ENCODE data around the gene CFAP100.

DNA sequence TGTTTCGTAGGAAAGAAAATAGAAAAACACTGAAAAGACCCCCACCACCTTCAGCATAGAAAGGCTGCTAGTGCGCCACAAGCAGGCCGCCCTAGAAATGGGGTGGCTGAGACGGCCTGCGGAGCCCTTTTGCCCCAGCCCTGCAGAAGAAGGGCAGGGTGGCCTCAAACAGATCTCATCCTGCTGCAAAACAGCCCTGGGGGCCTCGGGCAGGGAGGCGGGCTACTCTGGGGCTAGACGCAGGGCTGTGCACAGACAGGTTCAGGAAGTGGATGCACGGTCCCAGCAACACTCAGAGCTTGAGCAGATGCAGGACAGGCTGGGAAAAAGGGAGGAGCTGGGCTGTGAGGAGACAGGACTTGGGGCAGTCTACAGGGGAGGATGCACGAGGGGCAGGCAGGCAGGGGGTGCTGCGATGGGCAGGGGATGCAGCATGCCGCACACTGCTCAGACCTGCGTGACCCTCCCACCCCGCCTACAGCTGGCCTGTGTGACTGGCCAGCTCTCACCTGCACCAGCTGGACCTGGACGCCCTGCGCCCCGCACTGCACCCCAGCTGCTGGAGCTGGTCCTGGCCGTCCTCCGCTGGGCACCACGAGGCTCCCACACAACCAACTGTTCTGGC is 46.7 kb downstream of the CFAP100 start:
- TF ChIP-seq, protein P1, sequence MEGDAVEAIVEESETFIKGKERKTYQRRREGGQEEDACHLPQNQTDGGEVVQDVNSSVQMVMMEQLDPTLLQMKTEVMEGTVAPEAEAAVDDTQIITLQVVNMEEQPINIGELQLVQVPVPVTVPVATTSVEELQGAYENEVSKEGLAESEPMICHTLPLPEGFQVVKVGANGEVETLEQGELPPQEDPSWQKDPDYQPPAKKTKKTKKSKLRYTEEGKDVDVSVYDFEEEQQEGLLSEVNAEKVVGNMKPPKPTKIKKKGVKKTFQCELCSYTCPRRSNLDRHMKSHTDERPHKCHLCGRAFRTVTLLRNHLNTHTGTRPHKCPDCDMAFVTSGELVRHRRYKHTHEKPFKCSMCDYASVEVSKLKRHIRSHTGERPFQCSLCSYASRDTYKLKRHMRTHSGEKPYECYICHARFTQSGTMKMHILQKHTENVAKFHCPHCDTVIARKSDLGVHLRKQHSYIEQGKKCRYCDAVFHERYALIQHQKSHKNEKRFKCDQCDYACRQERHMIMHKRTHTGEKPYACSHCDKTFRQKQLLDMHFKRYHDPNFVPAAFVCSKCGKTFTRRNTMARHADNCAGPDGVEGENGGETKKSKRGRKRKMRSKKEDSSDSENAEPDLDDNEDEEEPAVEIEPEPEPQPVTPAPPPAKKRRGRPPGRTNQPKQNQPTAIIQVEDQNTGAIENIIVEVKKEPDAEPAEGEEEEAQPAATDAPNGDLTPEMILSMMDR (IDR thresholded peaks at IDR 0.05; ENCODE audit: poor library complexity), result no peak
- no peak for TF ChIP-seq EZH2 (IDR thresholded peaks at IDR 0.05; ENCODE audit: borderline replicate concordance)

All from hepatocyte (in vitro differentiated cells).